ENCODE measurements around the gene ADGRG3.
A peak's percentile ranks its signal among the peaks of the same experiment; 100 is the strongest.
"Not testable (repeated sequence)": the region's sequence is repeated elsewhere in the genome, so short reads cannot be mapped to it uniquely, and the experiment has no call there.

ADGRG3 gene

DNA sequence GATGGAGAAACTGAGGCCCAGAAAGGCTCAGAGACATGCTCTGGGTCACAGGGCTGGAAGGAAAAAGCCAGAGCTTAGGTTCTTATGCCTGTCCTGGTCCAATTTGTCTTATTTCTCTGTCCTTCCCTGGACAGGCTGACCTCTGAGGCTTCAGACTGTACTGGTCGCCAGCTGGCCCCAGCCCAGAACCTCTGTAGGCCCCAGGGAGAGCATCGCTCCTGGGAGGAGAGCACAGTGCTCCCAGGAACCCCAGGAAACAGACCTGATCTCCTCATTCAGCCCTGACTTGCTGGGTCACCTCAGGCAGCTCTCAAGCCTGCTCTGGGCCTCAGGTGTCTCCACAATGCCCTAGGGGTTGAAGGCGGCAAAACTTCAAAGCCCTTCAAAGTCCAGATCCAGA lies 31.4 kb downstream of the ADGRG3 start:
- DNase-seq = no peak

DNA sequence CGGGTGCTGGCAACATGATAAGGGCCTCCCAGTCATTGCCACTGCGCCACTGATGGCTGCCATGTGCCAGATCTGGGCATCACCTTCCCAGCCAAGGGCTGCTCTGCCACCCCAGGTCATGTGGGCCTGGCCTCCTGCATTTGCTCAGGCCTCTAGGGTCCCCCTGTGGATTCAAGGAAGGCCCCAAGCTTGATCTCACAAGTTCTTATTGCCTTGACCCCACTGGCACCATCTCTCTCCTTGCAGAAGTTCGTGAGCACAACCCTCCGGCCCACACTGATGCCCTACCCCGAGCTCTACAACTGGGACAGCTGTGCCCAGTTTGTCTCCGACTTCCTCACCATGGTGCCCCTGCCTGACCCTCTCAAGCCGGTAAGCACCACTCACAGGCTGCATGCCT lies 31.8 kb downstream of the ADGRG3 start:
- DNase-seq = no peak

DNA sequence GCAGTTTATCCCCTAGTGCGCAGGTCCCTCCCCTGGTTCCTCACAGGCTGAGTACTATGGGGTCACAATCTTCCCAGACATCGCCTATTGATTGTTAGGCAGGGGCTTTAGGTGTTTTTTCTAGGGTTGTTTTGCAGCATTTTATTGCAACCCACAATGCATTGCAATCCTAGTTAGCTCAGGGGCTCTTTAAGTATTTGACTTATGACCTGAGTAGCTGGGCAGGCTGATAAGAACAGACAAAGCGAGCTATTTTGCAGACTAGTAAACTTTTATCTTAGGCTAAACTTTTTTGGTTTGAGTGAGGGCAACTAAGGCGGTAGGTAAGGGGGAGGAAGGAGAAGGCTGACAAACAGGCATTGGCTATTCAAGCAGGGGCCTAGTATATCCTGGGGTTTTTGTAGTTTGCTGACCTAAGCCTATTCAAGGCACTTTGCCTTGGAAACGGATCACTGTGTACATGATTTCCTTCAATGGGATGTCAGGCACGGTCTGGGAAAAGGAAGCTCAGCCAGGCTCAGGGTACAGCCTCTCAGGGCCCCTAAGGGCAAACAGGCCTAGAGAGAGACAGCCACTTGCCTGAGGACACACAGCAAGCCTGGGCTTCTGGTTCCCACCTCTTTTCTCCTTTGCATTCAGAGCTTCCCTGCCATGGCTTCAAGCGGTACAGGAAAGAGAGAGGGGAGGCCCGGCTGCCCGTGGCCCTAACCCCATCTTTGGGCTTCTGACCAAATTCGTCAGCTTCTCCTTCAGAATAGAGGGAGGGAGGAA lies 32.9 kb downstream of the ADGRG3 start:
- no peak for DNase-seq

DNA sequence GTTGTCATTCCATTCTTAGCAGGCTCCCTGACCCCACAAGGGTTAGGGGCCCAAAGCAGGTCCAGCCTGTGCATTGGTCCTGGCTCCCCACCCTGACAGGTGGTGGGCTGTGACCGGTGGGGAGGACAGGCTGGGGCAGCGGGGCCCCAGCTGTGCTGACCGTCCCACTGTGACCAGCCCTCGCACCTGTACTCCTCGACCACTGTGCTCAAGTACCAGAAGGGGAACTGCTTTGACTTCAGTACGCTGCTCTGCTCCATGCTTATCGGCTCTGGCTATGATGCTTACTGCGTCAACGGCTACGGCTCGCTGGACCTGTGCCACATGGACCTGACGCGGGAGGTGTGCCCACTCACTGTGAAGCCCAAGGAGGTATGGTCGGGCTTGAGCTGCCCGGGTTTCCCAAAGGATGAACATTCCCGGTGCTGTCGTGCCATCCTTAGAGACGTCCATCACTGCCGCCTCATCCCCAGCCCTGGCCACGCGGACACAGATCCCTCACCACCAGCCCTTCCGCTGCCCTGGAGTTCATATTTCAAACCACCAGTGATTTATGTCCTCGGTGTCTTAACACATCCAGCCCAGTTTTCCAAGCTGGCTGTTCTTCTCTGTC lies 33.8 kb downstream of the ADGRG3 start:
- no peak for DNase-seq

DNA sequence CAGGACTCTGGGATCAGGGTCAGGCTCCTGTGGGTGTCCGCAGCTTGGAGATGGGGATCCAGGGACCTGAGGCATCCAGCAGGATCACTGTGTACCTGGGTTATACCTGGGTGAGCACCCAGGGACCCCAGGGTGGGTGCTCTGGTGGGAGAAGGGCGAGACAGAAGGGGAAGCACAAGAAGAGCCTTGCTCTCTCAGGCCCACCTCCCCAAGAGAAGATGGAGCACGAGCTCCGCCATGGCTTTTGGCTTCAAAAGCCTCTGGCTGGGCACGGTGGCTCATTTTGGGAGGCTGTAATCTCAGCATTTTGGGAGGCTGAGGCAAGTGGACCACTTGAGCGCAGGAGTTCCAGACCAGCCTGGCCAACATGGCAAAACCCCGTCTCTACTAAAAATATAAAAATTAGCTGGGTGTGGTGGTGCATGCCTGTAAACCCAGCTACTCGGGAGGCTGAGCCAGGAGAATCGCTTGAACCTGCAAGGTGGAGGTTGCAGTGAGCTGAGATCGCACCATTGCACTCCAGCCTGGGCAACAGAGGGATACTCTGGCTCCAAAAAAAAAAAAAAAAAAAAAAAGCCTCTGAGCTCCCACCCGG lies 35.4 kb downstream of the ADGRG3 start:
- no peak for DNase-seq

DNA sequence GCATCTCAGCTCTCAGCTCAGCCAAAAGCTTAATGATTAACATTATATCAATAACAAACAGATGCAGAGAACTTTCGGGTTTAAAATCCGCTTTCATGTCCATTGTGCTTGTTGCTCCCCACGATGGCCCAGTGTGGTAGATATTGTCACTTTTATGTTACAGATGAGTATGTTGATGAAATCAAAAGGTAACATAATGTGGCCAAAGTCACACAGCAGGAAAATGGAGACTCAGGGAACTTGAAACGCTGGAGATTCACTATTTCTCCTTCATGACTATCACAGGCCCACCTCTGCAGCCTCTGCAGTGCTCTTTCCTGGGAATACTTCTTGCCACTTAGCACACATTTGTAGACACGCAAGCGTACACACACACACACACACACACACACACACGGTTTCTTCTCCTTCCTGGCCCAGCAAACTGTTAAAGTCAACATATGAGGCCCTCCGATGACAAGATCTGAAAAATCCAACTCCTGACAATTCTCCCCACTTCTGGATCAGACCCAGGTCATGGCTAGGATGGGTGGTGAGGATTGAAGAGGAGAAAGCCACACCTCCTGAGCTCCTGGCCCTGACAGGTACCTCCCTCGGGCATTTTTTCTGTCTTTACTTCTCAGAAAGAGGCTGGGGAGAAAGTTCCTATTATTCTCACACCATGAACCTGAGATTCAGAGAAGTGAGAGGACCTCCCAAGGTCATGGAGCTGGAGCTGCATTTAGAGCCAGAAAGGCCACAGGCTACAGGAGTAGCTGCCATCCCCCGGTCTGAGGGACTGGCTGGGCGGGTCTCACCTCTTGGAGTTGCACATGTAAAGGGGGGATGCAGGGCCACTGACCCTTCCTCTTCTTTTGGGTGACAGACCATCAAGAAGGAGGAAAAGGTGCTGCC lies 36.2 kb downstream of the ADGRG3 start:
- no peak for DNase-seq

DNA sequence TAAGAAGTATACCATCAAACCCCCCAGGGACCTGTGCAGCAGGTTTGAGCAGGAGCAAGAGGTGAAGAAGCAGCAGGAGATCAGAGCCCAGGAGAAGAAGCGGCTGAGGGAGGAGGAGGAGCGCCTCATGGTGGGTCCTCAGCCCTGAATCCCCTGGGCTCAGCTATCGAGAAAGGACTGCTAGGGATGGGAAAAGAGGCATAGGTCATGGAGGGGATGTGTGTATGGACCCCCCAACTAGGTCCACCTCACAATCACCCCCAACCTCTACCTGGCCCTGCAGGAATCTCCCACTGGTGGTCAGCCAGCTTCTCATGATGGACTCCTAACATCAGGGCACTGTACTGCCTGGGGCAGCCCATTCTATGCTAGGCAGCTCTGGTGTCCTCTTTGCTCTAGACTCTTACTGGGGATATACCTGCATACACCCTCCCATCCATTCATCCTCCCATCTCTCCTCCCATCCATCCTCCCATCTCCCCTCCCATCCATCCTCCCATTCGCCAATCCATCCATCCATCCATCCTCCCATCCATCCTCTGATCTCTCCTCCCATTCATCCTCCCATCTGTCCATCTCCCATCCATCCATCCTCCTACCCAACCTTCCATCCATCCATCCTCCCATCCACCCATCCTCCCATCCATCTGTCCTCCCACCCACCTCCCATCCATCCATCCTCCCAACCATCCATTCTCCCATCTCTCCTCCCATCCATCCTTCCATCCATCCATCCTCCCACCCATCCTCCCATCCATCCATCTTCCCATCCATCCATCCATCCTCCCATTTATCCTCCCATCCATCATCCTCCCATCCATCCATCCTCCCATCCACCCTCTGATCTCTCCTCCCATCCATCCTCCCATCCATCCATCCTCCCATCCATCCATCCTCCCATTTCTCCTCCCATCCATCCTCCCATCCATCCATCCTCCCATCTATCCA lies 37.1 kb downstream of the ADGRG3 start:
- DNase-seq = no peak

DNA sequence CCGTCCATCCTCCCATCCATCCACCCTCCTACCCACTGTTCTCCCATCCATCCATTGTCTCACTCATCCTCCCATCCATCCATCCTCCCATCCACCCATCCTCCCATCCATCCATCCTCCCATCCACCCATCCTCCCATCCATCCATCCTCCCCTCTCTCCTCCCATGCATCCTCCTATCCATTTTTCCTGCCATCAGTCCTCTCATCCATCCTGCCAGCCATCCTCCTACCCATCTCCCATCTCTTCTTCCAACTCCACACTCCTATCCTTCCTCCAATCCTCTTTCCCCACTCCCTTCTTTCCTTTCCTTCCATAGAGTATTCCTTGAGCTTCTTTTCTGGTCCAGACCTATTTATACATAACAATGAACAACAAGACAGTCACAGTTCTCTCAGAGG lies 38.6 kb downstream of the ADGRG3 start:
- no peak for DNase-seq

DNA sequence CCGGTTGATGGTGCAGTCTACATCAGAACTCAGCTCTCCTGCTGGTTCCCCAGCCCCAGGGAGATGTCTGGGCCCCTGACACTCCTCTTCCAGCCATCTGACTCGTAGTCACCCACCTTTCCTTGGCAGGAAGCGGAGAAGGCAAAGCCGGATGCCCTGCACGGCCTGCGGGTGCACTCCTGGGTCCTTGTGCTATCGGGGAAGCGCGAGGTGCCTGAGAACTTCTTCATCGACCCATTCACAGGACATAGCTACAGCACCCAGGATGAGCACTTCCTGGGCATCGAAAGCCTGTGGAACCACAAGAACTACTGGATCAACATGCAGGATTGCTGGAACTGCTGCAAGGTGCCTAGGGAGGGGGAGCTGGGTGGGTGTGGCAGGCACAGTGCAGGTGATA lies 39.2 kb downstream of the ADGRG3 start:
- DNase-seq = no peak

DNA sequence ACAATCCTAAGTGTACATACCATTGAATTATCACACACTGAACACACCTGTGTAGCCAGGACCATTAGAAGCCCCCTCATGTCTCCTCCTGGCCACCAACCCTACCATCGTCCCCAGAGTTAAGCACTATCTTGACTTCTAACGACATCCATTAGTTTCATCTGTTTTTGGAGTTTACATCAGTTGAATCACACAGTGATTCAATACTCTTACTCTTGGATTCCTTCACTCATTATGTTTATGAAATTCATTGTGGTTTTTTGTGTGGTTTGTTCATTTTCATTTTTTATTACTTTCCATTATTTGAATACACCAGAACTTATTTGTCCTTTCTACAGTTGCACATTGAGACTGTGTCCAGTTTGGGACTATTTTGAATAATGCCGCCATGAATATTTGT lies 40.1 kb downstream of the ADGRG3 start:
- DNase-seq = no peak

DNA sequence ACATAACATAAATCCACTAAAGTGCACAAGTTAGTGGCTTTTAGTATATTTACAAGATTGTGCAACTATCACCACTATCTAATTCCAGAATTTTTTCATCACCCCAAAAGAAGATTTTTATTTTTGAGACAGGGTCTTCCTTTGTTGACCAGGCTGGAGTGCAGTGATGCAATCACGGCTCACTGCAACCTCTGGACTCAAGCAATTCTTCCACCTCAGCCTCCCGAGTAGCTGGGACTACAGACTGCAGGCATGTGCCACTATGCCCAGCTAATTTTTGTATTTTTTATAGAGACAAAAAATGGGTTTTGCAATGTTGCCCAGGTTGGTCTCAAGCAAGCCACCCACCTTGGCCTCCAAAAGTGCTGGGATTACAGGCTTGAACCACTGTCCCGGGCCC lies 41.6 kb downstream of the ADGRG3 start:
- DNase-seq = no peak

DNA sequence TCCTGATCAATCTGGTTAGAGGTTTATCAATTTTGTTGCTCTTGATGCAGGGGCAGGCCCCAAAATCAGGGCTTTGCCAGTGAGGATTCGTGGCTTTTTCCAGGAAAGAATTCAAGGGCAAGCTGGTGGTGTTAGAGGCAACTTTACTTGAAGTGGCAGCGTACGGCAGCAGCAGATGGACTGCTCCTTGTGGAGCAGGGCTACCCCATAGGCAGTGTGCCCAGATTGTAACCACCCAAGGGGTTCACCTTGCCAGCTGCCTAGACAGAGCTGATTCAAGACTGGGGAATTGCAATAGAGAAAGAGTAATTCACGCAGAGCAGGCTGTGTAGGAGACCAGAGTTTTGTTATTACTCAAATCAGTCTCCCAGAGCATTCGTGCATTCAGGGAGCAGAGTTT lies 43.2 kb downstream of the ADGRG3 start:
- DNase-seq = no peak

DNA sequence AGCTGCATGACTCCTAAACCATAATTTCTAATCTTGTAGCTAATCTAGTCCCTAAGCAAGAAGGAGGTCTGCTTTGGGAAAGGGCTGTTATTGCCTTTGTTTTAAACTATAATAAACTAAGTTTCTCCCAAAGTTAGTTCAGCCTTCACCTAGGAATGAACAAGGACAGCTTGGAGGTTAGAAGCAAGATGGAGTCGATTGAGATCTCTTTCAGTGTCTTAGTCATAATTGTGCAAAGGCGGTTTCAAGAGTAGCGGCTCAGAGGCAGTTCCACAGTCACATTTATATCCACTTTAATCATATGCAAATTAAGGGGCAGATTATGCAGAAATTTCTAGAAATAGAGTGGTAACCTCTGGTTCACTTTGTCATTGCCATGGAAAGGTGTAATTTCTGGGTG lies 43.9 kb downstream of the ADGRG3 start:
- no peak for DNase-seq

DNA sequence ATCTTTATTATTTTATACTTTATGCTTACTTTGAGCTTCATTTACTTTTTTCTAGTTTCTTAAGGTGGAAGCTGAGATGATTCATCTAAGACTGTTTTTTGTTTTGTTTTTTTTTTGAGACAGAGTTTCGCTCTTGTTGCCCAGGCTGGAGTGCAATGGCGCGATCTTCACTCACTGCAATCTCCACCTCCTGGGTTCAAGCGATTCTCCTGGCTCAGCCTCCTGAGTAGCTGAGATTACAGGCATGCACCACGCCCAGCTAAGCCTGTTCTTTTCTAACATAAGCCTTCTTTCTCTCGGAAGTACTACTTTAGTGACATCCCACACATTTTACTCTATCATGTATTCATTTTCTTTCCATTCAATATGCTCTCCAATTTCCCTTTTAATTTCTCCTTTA lies 44.5 kb downstream of the ADGRG3 start:
- DNase-seq = not testable (repeated sequence)

DNA sequence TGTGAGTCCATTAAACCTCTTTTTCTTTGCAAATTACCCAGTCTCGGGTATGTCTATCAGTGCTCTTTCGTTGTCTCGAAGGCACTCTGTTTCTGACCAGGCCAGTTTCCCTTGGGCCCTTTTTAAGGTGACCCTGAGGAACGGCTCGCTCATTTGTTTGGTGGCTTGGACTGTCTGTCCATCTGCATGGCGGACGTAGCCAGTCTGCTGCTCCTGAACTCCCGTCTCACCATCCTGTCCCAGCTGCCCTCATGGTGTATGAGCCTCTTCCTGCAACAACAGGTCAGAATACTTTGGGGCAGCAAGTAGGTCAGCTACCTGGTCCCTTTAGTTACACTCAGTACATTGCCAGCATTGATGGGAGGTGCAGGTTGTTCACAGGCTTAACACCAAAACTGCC lies 45.5 kb downstream of the ADGRG3 start:
- no peak for DNase-seq

DNA sequence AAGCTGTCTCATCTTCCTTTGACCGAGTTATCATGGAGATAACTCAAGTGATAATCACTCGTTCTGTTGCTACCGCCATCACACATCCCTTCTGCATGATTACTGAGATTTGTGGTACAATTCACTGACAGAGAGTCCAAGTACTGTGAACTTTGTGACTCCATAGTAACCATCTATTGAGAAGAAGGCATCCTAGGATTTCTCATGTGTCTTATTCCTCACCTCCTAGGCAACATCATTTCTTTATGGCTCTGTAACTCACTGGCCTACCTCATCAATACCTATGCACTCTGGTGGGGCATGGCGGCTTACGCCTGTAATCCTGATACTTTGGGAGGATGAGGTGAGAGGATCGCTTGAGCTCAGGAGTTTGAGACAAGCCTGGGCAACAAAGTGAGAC lies 45.9 kb downstream of the ADGRG3 start:
- DNase-seq = no peak

DNA sequence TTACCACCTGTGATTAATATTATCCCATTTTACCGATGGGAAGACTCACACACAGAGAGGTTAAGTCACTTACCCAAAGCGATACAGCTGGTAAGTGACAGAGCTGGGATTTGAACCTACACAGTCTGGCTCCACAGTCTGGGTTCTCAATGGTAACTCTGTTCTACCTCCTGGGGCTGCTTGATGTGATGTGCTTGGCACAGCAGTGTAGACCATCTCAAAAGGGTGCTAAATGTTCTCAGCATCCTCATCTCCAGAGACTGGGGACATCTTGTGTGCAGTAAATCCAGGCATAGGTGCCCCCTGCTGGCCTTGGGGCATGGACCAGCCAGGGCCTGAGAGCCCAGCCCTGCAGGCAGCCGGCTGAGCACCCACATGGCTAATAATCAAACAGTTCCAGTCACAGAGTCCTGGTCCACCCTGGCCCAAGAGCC lies 52.1 kb downstream of the ADGRG3 start:
- DNase-seq = peak; percentile 0

DNA sequence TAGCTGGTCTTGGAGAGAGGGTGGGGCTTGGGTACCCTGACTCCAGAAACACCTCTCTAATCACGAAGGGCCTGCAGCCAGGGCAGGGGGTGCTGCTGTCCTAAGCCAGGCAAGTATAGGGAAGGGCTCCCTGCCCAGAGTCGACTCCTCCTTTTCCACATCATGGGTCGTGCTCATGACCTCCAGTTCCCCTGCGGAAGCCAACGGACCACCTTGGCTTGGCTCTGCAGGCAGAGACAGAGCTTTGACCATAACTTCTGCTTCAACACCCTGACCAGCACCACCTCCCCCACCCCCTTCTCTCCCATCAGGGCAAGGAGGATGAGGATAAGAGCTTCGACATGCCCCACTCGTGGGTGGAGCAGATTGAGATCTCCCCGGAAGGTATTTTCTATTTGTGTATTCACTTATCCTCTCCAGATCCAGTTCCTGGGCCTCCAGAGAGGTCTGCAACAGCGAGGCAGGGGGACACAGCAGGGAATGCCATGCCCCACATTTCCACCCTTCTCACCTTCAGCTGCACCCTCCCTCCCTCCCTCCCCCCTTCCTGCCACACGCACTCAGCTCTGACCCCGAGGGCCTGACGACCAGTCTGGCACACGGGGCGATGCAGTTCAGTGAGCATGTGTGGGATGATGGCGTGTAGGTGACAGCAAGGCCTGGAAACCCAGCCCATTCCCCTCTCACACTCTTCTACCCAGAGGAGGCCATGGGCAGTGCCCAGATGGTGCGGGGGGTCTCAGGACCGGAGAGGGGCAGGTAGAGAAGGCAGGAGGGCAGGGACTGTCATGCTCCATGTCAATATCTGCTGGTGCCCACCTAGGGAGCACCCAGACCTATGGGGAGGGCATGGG lies 53.5 kb downstream of the ADGRG3 start:
- DNase-seq = no peak

DNA sequence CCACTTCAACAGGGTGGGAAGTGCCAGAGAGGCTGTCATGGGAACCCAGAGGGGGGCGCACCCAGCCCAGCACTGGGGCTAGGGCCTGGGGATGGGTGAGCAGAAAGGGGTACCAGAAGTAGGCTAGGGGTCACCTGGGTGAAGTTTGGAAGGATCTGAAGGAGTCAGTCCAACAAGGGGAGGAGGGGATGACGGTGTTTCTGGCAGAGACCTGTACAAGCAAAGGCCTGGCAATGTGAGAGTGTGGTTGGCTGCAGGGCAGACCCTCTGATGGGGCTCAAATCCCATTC lies 54.0 kb downstream of the ADGRG3 start:
- no peak for DNase-seq

DNA sequence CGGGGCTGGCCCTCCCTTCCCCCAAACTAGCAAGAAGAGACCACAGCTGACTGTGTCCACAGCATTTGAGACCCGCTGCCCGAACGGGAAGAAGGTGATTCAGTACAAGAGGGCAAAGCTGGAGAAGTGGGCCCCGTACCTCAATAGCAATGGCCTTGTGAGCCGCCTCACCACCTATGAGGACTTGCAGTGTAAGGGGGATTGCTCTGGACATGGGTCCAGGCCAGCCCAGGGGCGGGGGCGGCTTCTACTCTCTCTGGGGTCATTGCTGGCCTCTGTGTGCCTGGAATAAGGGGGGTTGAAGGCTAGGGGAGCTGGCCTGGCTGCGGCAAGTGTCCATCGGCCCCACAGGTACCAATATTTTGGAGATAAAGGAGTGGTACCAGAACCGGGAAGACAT lies 54.5 kb downstream of the ADGRG3 start:
- DNase-seq = no peak

DNA sequence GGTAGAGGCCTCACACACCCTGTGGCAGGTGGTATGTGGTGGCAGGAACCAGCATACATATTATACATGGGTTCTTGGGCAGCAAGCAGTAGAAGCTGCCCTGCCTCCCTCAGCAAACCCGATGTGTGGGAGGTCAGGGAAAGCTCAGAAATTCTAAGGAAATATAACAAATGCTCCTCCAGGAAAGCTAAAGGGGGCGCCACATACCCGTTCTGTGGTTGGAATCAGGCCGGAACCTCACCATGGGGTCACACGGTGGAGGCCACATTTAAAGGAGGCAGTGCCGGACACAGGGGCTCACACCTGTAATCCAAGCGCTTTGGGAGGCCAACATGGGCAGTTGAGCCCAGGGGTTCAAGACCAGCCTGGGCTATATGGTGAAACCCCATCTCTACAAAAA lies 55.1 kb downstream of the ADGRG3 start:
- DNase-seq = no peak

DNA sequence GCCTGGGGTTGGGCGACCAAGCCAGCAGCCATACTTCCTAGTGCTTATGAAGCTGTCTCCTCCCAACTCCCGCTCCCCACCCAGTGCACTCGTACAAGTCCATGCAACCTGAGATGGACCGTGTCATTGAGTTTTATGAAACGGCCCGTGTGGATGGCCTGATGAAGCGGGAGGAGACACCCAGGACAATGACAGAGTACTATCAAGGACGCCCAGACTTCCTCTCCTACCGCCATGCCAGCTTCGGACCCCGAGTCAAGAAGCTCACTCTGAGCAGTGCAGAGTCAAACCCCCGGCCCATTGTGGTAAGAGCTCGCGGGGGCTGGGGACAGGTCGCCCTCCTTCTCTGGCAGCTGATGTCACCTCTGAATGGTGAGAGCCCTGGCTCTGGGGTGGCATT lies 56.4 kb downstream of the ADGRG3 start:
- DNase-seq = no peak

Data from NCI-H1105 treated with DMSO at 0.1 percent for 48 hours (cell line).